Gastroesophageal sphincter (tissue), 4 donors: ENCODE data around the gene ARMC9. TPM values are rescaled to one million over a fixed set of nuclear protein-coding genes. Genes with fewer than 3 reads are reported as not detected.

ENCODE experiments used
- ATAC-seq: fragments of 150-250 bp; one replicate; pipeline ENCODE4 v1.9.1; 2016; ENCODE audit warnings: mild to moderate bottlenecking, moderate library complexity
- H3K27ac ChIP-seq, 4 donors: fragments of 200-600 bp; sonication (generic) in 3 of 4; 1 replicate in 3 of 4; 2 replicates in 1 of 4; pipeline ENCODE4 v1.5.1; 2016 to 2019
- H3K27me3 ChIP-seq: fragments of 200-600 bp; sonication (generic); one replicate; pipeline ENCODE4 v1.5.1; 2019
- H3K36me3 ChIP-seq, 2 donors: fragments of 200-600 bp; sonication (generic); one replicate each; pipeline ENCODE4 v1.5.1; 2019; ENCODE audit warnings: control low read depth in 1 of 2
- H3K4me1 ChIP-seq, 3 donors: fragments of 200-600 bp; sonication (generic); 1 replicate in 2 of 3; 2 replicates in 1 of 3; pipeline ENCODE4 v1.5.1; 2016 to 2019; ENCODE audit warnings: control low read depth in 2 of 3
- H3K4me3 ChIP-seq, 2 donors: fragments of 200-600 bp; sonication (generic); one replicate each; pipeline ENCODE4 v1.5.1; 2019; ENCODE audit warnings: mild to moderate bottlenecking in 1 of 2, moderate library complexity in 1 of 2
- H3K9me3 ChIP-seq, 3 donors: fragments of 200-600 bp; sonication (generic); one replicate each; pipeline ENCODE4 v1.5.1; 2017 to 2019; ENCODE audit warnings: control low read depth in 2 of 3
- CTCF ChIP-seq, 4 experiments: fragments of 200-600 bp in 2 of 4; fragments of 450-650 bp in 2 of 4; sonication (generic) in 1 of 4; IDR thresholded peaks; one replicate each; pipeline ENCODE4 v1.5.1; 2017 to 2019; ENCODE audit warnings: antibody characterized with exemption in 4 of 4, mild to moderate bottlenecking in 2 of 4, moderate library complexity in 2 of 4
- EP300 ChIP-seq: sonication (generic); formaldehyde crosslinking; IDR thresholded peaks from one replicate; pipeline ENCODE4 v1.6.1; 2017; ENCODE audit warnings: antibody characterized with exemption, mild to moderate bottlenecking
- POLR2A ChIP-seq, 2 donors: fragments of 450-650 bp; IDR thresholded peaks; one replicate each; pipeline ENCODE4 v1.6.1; 2017; ENCODE audit warnings: antibody characterized with exemption in 2 of 2, mild to moderate bottlenecking in 2 of 2, moderate library complexity in 1 of 2
- POLR2AphosphoS5 ChIP-seq: sonication (generic); formaldehyde crosslinking; IDR thresholded peaks from one replicate; pipeline ENCODE4 v1.6.1; 2017; ENCODE audit warnings: antibody characterized with exemption
- WGBS, 2 donors: methylation state at CpG; one replicate each; pipeline ENCODE4 v1.1.5; 2018; ENCODE audit warnings: low coverage in 1 of 2; 5-methylcytosine and 5-hydroxymethylcytosine counted together
- total RNA-seq, 4 donors: library from RNA; depleted of rRNA; stranded (reverse); fragments of >200 nt; gene quantifications; one replicate each; pipeline ENCODE4 v1.1.0, GENCODE V29; 2016

The ARMC9 gene
- total RNA-seq, 4 donors from 2014 or later, result 69.6 to 298 (median 152) TPM

GRCh38 chr2:231370429-231370748, 172.0 kb downstream of the ARMC9 start:
- Histone ChIP-seq H3K4me3 (no peak overlapping the region), H3K27me3 (no peaks in the 10 kb centered on the region), H3K27ac (no peak overlapping the region), H3K36me3 (peaks cover 0 to 47% of the 10 kb centered on the region in 2 donors), H3K9me3 (no peaks in the 10 kb centered on the region), H3K4me1 (no peaks in the 10 kb centered on the region)
- peak; percentile 37 for ATAC-seq
- TF ChIP-seq CTCF (IDR thresholded peaks at IDR 0.05), result no peak
- no peak for TF ChIP-seq POLR2A (IDR thresholded peaks at IDR 0.05)
- TF ChIP-seq POLR2AphosphoS5, result no peak
- no peak for TF ChIP-seq EP300
- no CpG with 5 or more reads among the region's 6 CpGs for WGBS, 2 donors

GRCh38 chr2:231370749-231371429, 172.5 kb downstream of the ARMC9 start:
- WGBS, 2 donors, result no CpG with 5 or more reads among the region's 21 CpGs

GRCh38 chr2:231371430-231372054, 173.1 kb downstream of the ARMC9 start:
- no peak for ATAC-seq
- Histone ChIP-seq H3K4me1 (no peaks in the 10 kb centered on the region), H3K36me3 (peaks cover 0 to 42% of the 10 kb centered on the region in 2 donors), H3K27me3 (no peaks in the 10 kb centered on the region), H3K27ac (no peak overlapping the region), H3K9me3 (no peaks in the 10 kb centered on the region), H3K4me3 (no peak overlapping the region)
- TF ChIP-seq POLR2AphosphoS5 (no peak), CTCF (IDR thresholded peaks at IDR 0.05) (no peak), EP300 (no peak), POLR2A (IDR thresholded peaks at IDR 0.05) (no peak)
- no CpG with 5 or more reads among the region's 13 CpGs for WGBS, 2 donors

More at GRCh38 chr2:231370749-231371429, 172.5 kb downstream of the ARMC9 start:
- H3K4me3 ChIP-seq, result no peak overlapping the region
- TF ChIP-seq EP300, result no peak
- TF ChIP-seq POLR2AphosphoS5, result no peak
- TF ChIP-seq POLR2A (IDR thresholded peaks at IDR 0.05), result no peak
- no peak for TF ChIP-seq CTCF (IDR thresholded peaks at IDR 0.05)
- H3K9me3 ChIP-seq, result no peaks in the 10 kb centered on the region
- no peak overlapping the region for H3K27ac ChIP-seq
- H3K36me3 ChIP-seq, result peaks cover 0 to 42% of the 10 kb centered on the region in 2 donors
- H3K27me3 ChIP-seq, result no peaks in the 10 kb centered on the region
- peak; percentile 59 for ATAC-seq
- no peaks in the 10 kb centered on the region for H3K4me1 ChIP-seq

- Histone ChIP-seq H3K27ac (no peak overlapping the region), H3K36me3 (peaks cover 0 to 42% of the 10 kb centered on the region in 2 donors), H3K9me3 (no peaks in the 10 kb centered on the region), H3K4me3 (no peak overlapping the region), H3K4me1 (no peaks in the 10 kb centered on the region), H3K27me3 (no peaks in the 10 kb centered on the region)
- WGBS, 2 donors, result 60 to 100% methylated on average over 1 to 2 of the region's 7 CpGs
- no peak for TF ChIP-seq POLR2AphosphoS5
- no peak for TF ChIP-seq EP300
- TF ChIP-seq CTCF (IDR thresholded peaks at IDR 0.05), result no peak
- no peak for TF ChIP-seq POLR2A (IDR thresholded peaks at IDR 0.05)
- ATAC-seq, result no peak
These were observed 173.9 kb downstream of the ARMC9 start for GRCh38 chr2:231372326-231372725.

- no peak for ATAC-seq
These were observed 174.8 kb downstream of the ARMC9 start for GRCh38 chr2:231373184-231373583.

More at GRCh38 chr2:231373184-231373583, 174.8 kb downstream of the ARMC9 start:
- Histone ChIP-seq H3K4me1 (no peaks in the 10 kb centered on the region), H3K36me3 (peaks cover 0 to 42% of the 10 kb centered on the region in 2 donors), H3K27ac (no peak overlapping the region), H3K9me3 (no peaks in the 10 kb centered on the region), H3K27me3 (no peaks in the 10 kb centered on the region), H3K4me3 (no peak overlapping the region)
- 100% methylated on average over 1 to 3 of the region's 8 CpGs for WGBS, 2 donors
- no peak for TF ChIP-seq POLR2A (IDR thresholded peaks at IDR 0.05)
- TF ChIP-seq CTCF (IDR thresholded peaks at IDR 0.05), result no peak
- no peak for TF ChIP-seq EP300
